SK-N-SH (cell line): Measurements from ENCODE around the gene FMNL2.

Experiments
- CTCF ChIP-seq: fragments of 200-600 bp; sonication (generic); IDR thresholded peaks from 2 replicates; pipeline ENCODE4 v1.6.1; 2017; ENCODE audit warnings: antibody characterized with exemption, mild to moderate bottlenecking, moderate library complexity
- ELF1 ChIP-seq: IDR thresholded peaks from 2 replicates; pipeline ENCODE4 v1.4.0; 2012
- EP300 ChIP-seq, 2 experiments: IDR thresholded peaks; 2 replicates each; pipeline versions ENCODE4 v1.4.0 to v1.6.1; 2012; ENCODE audit warnings: borderline replicate concordance in 1 of 2, low read depth in 1 of 2, low read length in 1 of 2
- EZH2phosphoT487 ChIP-seq: fragments of 200-600 bp; sonication (generic); IDR thresholded peaks from 2 replicates; pipeline ENCODE4 v1.6.1; 2017; ENCODE audit warnings: low read depth, mixed run types, mild to moderate bottlenecking, antibody characterized with exemption, moderate library complexity, borderline replicate concordance
- MAX ChIP-seq: IDR thresholded peaks from 2 replicates; pipeline ENCODE4 v1.4.0; 2012; ENCODE audit warnings: low read depth
- MXI1 ChIP-seq: IDR thresholded peaks from 2 replicates; pipeline ENCODE4 v1.6.1; 2012; ENCODE audit warnings: mild to moderate bottlenecking, low read depth, low read length, improper control_type of control experiment
- TAF1 ChIP-seq: IDR thresholded peaks from 2 replicates; pipeline ENCODE4 v1.6.1; 2012; ENCODE audit warnings: low read depth, mild to moderate bottlenecking, low read length, moderate library complexity, borderline replicate concordance
- TEAD4 ChIP-seq: IDR thresholded peaks from 2 replicates; pipeline ENCODE4 v1.4.0; 2012; ENCODE audit warnings: mild to moderate bottlenecking, borderline replicate concordance; ENCODE audit not compliant: insufficient read depth
- USF2 ChIP-seq: fragments of 150-350 bp; IDR thresholded peaks from 2 replicates; pipeline ENCODE4 v1.6.1; 2017; ENCODE audit warnings: antibody characterized with exemption, low read length, low read depth, borderline replicate concordance

GRCh38 chr2:152334701-152335015, 316 bp upstream of the FMNL2 start:
- TF ChIP-seq USF2 (no peak), MXI1 (no peak; the same call in 1 of the 2 replicates), EP300 (IDR thresholded peaks at IDR 0.05; ENCODE audit: borderline replicate concordance in 1 of 2, low read depth in 1 of 2, low read length in 1 of 2) (no peak), CTCF (no peak), ELF1 (no peak), EZH2phosphoT487 (no peak), TAF1 (no peak), MAX (no peak), TEAD4 (no peak)
